ENCODE results near the gene ATXN1. TPM values are rescaled to one million over a fixed set of nuclear protein-coding genes. Genes with fewer than 3 reads are reported as not detected.

Gene ATXN1
- total and polyA plus RNA-seq, 2 of the 13 experiments (the other 11 are each of a cell fraction or from before 2014, with no cell fraction given): 20.7 to 39.5 TPM

DNA sequence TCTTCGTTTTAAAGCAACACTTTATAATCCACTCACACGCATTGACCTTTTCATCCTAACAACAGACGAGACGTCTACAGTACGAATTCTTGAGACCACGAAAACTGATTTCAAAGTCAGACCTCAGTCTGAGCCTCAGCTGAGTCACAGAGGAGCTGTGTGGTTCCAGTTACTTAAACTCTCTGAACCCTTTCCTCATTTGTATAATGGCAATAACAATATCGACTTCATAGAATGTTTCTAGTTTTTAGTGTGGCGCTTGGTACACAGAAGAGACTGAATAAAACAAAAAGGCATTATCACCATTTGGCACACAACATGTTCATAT, 236.9 kb downstream of the ATXN1 start:
- TF ChIP-seq, protein P1, sequence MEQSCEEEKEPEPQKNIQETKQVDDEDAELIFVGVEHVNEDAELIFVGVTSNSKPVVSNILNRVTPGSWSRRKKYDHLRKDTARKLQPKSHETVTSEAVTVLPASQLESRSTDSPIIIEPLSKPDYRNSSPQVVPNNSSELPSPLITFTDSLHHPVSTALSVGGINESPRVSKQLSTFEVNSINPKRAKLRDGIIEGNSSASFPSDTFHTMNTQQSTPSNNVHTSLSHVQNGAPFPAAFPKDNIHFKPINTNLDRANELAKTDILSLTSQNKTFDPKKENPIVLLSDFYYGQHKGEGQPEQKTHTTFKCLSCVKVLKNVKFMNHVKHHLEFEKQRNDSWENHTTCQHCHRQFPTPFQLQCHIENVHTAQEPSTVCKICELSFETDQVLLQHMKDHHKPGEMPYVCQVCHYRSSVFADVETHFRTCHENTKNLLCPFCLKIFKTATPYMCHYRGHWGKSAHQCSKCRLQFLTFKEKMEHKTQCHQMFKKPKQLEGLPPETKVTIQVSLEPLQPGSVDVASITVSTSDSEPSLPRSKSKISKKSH (CRISPR knock-in tag; IDR thresholded peaks at IDR 0.05; ENCODE audit: borderline replicate concordance): no peak
- TF ChIP-seq FOXO1 (CRISPR knock-in tag; IDR thresholded peaks at IDR 0.05): no peak
- TF ChIP-seq ZNF296 (CRISPR knock-in tag; conservative IDR thresholded peaks at IDR 0.05): no peak
- TF ChIP-seq ZNF510 (CRISPR knock-in tag; IDR thresholded peaks at IDR 0.05; ENCODE audit: low read depth): no peak
- TF ChIP-seq RCOR2 (CRISPR knock-in tag; IDR thresholded peaks at IDR 0.05): no peak
- TF ChIP-seq, protein P2, sequence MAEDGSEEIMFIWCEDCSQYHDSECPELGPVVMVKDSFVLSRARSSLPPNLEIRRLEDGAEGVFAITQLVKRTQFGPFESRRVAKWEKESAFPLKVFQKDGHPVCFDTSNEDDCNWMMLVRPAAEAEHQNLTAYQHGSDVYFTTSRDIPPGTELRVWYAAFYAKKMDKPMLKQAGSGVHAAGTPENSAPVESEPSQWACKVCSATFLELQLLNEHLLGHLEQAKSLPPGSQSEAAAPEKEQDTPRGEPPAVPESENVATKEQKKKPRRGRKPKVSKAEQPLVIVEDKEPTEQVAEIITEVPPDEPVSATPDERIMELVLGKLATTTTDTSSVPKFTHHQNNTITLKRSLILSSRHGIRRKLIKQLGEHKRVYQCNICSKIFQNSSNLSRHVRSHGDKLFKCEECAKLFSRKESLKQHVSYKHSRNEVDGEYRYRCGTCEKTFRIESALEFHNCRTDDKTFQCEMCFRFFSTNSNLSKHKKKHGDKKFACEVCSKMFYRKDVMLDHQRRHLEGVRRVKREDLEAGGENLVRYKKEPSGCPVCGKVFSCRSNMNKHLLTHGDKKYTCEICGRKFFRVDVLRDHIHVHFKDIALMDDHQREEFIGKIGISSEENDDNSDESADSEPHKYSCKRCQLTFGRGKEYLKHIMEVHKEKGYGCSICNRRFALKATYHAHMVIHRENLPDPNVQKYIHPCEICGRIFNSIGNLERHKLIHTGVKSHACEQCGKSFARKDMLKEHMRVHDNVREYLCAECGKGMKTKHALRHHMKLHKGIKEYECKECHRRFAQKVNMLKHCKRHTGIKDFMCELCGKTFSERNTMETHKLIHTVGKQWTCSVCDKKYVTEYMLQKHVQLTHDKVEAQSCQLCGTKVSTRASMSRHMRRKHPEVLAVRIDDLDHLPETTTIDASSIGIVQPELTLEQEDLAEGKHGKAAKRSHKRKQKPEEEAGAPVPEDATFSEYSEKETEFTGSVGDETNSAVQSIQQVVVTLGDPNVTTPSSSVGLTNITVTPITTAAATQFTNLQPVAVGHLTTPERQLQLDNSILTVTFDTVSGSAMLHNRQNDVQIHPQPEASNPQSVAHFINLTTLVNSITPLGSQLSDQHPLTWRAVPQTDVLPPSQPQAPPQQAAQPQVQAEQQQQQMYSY (CRISPR knock-in tag; IDR thresholded peaks at IDR 0.05): no peak
- TF ChIP-seq, protein P3, sequence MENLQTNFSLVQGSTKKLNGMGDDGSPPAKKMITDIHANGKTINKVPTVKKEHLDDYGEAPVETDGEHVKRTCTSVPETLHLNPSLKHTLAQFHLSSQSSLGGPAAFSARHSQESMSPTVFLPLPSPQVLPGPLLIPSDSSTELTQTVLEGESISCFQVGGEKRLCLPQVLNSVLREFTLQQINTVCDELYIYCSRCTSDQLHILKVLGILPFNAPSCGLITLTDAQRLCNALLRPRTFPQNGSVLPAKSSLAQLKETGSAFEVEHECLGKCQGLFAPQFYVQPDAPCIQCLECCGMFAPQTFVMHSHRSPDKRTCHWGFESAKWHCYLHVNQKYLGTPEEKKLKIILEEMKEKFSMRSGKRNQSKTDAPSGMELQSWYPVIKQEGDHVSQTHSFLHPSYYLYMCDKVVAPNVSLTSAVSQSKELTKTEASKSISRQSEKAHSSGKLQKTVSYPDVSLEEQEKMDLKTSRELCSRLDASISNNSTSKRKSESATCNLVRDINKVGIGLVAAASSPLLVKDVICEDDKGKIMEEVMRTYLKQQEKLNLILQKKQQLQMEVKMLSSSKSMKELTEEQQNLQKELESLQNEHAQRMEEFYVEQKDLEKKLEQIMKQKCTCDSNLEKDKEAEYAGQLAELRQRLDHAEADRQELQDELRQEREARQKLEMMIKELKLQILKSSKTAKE (CRISPR knock-in tag; IDR thresholded peaks at IDR 0.05; ENCODE audit: borderline replicate concordance): no peak
- TF ChIP-seq SRSF4 (IDR thresholded peaks at IDR 0.05; ENCODE audit: low read depth, low read length, poor library complexity, severe bottlenecking): no peak
- no peak for TF ChIP-seq NKX3-1 (CRISPR knock-in tag; IDR thresholded peaks at IDR 0.05)
- TF ChIP-seq ZNF207 (IDR thresholded peaks at IDR 0.05; ENCODE audit: borderline replicate concordance): no peak
- no peak for TF ChIP-seq GFI1 (CRISPR knock-in tag; IDR thresholded peaks at IDR 0.05; ENCODE audit: borderline replicate concordance)
- no peak for TF ChIP-seq KDM5A (IDR thresholded peaks at IDR 0.05; ENCODE audit: borderline replicate concordance, low read length)
- TF ChIP-seq ZSCAN30 (CRISPR knock-in tag; IDR thresholded peaks at IDR 0.05): no peak
- Histone ChIP-seq H2AFZ (ENCODE audit: low read length) (no peak overlapping the region), H3K4me2 (ENCODE audit: low read depth, low read length) (no peak overlapping the region), H3K27ac (ENCODE audit: extremely low read length, insufficient read depth, low read length) (no peak overlapping the region), H3K27me3 (ENCODE audit: control insufficient read depth in 1 of 2, insufficient read depth in 2 of 2, low read length in 2 of 2) (no peaks in the 10 kb centered on the region), H3K9me3 (ENCODE audit: low read length) (no peaks in the 10 kb centered on the region), H3K9ac (ENCODE audit: insufficient read depth, low read depth, low read length) (no peak overlapping the region), H3K79me2 (ENCODE audit: insufficient read depth, low read length) (no peaks in the 10 kb centered on the region), H3K36me3 (replicated peaks in 1 of 2; ENCODE audit: control insufficient read depth in 1 of 2, insufficient read depth in 2 of 2, low read length in 2 of 2) (peaks cover 1 to 23% of the 10 kb centered on the region in 2 experiments; a peak in 3 of 5 replicates), H3K4me3 (replicated peaks in 1 of 3; ENCODE audit: insufficient read depth in 1 of 3, low read depth in 2 of 3, low read length in 3 of 3) (no peak overlapping the region), H3K4me1 (ENCODE audit: insufficient read depth, low read length) (peaks cover 15% of the 10 kb centered on the region; the same call in 1 of the 2 replicates), H4K20me1 (ENCODE audit: insufficient read depth, low read length) (no peaks in the 10 kb centered on the region)
- in situ Hi-C loops (cut with HindIII; ENCODE audit: extremely low pct_ligation_motif_present, low pct_unique_long_range_greater_than_20kb) (loop anchor here (25.0 kb wide), 1 partner anchor 438 kb away; no protein-coding TSS in a partner anchor), intact Hi-C loops (cut with micrococcal nuclease; ENCODE audit: unreplicated experiment) (no loop called here)
- no peak for ATAC-seq
- DNase-seq (ENCODE audit: low spot score): no peak
- FAIRE-seq: no peak
- no TSS peak for BruUV-seq (replicated peaks)
- 88% methylated on average over 8 of the region's 8 CpGs for WGBS (ENCODE audit: low lambda C conversion rate)
- POLR2A ChIA-PET: no interaction called here
- CTCF ChIA-PET (ENCODE audit: low intra/inter-chr PET ratio, low total read pairs): no interaction called here
